Embryonic facial prominence (tissue), 1 donor: ENCODE data around the gene S100A16.
"Not testable (repeated sequence)": the region's sequence is repeated elsewhere in the genome, so short reads cannot be mapped to it uniquely, and the experiment has no call there.

Source experiments
- DNase-seq: peaks from one replicate; pipeline ENCODE4 v3.0.0-alpha.2; 2016; ENCODE audit errors: extremely low spot score

Gene S100A16, protein sequence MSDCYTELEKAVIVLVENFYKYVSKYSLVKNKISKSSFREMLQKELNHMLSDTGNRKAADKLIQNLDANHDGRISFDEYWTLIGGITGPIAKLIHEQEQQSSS

DNA sequence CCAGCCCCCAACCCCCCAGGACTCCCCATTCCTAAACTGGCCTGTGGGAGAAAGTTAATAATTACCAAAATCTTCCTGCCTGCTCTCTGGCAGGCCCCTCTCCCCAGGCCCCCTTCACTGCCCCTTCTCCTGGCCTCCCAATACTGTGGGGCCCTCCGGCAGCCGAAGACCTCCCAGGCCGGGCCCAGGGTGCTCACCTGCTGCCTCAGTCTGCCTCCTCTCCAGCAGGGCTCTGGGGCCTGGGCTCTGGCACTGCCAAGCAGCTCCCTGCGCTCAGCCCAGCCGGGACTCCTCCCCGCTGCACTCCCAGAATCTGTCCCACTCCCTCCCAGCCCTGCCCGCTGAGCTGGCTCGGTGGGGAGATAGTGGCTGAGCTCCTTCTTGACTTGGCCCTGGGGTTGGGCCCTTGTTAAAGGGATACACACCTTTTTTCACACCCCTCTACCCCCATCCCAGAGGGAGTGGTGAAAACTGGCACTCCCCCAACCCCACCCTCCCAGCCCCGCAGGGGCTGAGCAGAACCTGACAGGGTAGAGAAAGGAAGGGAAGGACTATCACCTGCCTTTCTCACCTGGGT is at the start of gene S100A16:
Gene S100A16, minus strand, starts transcription at position 383 of the 577 bp plus-strand sequence. CDS start 4,986 bp downstream, outside the sequence.
- peak; percentile 37 for DNase-seq

DNA sequence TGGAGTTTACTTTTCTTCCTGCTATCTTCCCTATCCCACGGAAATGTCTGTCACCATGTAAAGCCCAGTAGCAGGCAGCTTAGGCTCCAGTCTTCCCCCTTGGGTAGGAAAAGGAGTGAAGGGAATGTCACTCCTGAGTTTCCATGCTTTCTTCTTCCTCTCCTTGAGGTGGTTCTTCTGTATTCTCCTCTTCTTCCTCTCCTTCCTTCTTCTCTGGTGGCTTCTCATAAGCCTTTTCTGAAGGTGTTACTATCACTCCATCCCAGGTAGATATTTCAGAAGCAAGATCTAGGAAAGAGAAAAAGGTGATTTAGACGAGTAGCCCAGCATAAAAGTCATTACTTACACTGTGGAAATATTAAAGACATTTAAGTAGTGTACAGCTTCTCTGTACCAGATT is 49.3 kb upstream of the S100A16 start:
- no peak for DNase-seq

DNA sequence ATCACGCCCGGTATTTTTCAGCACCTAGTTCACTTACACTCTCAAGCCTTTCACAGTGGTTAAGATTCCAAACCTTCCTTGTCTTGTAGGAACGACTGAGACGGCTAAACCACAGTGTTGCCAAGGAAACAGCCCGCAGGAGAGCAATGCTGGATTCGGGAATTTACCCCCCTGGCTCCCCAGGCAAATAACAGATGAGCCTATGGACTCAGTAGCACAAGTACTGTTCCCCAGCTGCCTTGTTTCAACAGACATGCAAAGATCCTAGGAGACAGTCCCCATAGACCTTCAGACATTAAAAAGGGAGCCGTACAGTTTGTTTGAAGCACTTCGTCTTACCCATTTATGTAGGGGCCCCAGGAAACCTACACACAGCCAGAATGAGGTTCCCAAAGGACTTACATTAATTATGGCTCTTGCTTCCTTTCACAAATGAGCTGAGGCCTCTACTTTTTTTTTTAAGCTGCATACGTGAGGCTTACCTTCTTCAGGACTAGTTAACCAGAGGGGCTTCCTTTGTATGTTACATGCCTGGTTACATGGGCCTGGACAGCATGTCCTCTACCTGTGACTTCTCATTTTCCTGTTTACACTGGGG is 48.3 kb upstream of the S100A16 start:
- DNase-seq, result no peak

DNA sequence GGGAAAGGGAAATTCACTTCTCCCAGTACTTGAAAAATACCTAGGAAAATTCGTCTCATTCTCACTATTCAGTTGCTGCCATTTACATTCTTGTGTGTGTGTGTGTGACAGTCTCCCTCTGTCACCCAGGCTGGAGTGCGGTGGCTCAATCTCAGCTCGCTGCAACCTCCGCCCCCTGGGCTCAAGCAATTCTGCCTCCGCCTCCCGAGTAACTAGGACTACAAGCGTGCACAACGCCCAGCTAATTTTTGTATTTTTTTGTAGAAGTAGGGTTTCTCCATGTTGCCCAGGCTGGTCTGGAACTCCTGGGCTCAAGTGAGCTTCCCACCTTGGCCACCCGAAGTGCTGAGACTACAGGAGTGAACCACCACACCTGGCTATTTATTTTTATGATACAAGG is 46.7 kb upstream of the S100A16 start:
- no peak for DNase-seq

DNA sequence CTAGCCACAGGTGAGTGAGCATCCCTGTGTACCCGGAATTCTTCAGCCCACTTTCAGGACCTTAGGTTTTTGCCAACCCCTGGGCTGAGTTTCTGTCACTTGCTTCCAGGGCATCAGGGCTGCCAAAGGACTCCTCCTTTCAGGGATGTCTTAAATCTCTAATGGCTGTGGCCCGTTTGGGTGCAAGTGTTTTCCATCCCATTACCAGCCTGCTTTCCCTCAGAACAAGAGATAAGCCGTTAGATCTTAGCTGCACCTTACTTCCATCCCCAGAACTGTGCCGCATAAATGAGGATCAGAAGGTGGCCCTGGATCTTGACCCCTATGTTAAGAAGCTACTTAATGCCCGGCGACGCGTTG is 46.2 kb upstream of the S100A16 start:
- DNase-seq, result no peak

DNA sequence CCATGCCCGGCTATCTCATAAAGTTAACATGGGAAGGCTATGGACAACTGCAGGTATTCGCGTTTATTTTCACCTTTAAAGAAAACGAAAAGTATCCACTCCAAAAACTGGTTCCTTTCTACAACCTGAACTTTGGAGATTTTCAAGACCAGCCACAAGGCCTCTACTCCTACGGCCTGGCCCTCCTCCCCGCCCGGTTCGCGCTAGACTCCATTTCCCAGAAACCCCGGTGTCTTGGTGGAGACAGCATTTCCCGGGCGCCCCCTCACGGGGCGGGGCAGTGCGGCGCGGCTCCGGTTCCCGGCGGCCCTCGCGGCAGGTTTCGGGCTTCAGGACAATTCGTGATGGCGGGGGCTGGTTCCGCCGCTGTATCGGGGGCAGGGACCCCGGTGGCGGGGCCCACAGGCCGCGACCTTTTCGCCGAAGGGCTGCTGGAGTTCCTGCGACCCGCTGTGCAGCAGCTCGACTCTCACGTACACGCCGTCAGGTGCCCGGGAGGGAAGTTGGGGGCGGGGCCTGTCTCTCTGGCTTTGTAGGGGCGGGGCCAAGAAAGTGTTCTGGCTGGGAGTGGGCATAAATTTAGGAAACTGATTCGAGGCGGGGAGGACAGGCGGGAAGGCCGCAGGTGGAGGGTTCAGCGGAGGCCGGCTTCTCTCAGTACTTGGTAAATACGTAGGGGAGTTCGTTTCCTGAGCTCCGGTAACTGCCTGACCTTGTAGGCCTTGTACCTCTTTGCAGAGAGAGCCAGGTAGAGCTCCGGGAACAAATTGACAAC is 45.6 kb upstream of the S100A16 start, which contains the start of gene SNAPIN:
Gene SNAPIN, plus strand, starts transcription at position 304 of the 775 bp plus-strand sequence. Its CDS starts 41 bp downstream, at position 345.
- peak; percentile 82 for DNase-seq

DNA sequence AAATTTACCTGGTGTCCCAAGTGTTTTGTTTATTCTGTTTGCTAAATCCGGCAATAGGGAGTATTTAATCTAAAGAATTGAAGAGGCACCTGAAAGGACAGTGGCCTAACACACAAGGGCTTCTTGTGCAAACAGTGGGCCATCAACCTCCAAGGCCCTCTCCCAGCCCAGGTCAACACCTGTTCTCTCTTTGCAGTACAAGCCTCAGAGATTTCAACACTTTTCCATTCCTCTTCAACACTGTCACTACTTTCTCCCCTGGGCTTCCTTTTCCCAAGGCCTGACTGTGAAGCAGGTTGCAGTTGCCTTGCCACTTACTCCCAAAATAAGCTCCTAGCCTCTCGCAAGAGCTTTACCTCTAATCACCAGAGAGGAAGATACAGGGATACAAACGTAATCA is 42.4 kb upstream of the S100A16 start:
- no peak for DNase-seq

DNA sequence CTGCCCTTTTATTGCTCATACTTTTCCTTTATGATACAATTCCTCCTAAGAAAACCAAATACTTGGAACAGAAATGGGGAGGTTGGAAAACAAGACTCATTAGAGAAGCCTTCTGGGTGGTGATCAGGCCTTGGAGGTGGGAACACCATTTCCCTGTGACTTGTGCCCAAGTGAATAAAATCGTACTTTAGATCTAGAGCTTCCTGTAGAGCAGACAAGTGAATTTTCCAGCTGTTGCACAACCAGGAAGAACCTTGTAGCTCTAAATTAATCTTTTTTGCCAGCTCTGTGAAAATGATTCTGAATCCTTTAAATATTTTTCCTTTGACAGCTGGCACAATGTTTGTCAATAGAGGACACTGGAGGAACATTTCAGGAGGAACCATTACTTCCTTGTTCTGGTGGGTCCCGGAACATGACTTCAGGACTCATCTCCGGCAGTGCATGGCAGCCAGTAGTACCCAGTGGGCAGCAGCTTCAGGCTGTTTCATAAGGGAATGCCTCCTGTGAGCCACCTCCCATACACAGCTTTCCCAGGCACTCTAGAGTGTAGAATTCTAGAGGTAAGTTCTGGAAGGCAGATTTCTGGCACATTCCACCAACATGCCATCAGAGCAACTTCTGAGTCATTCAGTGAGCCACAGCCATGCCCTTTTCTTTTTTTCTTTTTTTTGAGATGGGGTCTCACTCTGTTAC is 40.0 kb upstream of the S100A16 start:
- DNase-seq, result no peak

DNA sequence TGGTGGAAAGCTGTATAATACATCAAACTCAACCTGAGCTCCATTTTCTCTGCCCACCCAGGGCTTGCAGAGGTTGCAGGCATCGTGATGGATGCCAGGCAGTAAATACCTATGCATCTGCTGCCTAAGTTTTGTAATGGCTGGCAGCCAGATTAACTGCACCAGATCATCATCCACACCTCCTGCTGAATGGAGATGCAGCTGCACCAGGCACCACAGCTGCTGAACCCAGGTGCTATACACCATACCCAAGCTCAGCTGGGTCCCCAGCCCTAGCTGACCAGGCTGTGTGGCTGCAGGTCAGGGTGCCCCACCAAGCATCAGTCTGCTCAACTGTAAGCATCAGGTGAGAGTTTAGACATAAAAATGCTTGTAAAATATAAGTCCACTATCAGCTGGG is 38.8 kb upstream of the S100A16 start:
- DNase-seq, result no peak

DNA sequence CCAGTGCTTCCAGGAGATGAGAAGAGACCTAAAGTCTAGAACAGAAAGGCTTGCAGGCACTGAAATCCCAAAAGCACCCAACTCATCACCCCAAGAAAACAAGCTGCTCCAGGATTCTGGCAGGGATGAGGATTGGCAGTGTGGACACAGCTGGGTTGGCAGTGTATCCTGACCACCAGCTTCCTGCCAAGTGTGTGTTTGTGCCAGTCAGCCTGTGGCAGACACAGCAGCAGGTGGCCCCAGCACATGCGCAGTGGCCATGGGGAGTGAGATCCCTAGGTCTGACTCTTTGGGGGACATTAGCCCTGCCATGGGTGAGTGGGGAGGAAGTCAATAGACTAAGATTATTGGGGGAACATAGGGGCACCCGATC is 36.9 kb upstream of the S100A16 start:
- no peak for DNase-seq

DNA sequence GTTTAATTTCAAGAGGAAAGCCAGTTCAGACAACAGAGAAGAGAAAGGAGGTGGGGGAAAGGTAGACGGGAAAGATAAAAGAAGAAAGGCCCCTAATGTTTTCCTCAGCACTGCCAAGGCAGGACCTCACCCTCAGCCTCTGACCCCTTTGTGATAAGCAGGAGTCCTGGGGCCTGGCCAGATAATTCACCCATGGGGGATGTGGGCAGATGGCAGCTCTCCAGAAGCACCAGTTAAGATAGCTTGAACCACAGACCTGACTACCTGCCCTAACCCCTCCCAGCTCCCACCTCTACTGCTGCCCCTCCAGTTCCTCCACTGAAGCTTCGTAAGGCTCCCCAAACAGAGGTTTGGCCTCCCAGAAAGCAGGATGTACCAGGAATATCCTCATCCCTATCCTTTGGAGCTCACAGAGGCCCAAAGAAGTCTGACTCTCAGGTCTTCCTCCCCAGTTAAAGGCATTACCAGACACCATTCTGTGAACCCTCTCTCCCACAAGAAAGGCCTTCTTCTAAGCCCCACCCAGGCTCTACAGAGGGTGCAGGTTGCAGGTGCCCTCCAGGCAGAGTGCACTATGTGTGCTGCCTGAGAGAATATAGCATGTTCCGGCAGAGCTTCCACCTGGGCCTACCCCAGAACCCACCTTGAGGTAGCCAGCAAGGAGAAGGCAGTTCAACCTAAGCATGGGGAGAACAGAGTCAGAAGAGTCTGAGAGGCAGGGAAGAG is 36.4 kb upstream of the S100A16 start:
- no peak for DNase-seq

DNA sequence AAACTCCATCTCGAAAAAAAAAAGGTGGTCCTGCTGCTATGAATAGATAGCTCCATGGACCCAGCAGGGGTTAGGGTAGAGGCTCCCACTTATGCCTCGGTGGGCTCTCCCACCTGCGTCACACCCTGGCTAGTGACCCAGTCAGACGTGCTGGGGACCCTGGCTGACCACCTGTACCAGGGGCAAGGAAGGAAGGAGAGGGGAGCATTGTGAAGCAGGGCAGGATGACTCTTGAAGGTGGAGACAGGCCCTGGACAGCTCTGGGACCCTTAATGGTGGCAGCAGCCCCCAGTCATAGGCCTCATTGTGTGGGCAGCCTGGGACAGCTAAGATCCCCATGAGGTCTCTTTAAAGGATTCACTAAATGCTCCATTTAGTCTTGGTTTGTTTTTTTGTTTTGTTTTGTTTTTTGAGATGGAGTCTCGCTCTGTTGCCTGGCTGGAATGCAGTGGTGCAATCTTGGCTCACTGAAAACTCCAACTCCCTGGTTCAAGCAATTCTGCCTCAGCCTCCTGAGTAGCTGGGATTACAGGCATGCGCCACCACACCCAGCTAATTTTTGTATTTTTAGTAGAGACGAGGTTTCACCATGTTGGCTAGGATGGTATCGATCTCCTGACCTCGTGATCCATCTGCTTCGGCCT is 35.2 kb upstream of the S100A16 start:
- DNase-seq, result no peak

DNA sequence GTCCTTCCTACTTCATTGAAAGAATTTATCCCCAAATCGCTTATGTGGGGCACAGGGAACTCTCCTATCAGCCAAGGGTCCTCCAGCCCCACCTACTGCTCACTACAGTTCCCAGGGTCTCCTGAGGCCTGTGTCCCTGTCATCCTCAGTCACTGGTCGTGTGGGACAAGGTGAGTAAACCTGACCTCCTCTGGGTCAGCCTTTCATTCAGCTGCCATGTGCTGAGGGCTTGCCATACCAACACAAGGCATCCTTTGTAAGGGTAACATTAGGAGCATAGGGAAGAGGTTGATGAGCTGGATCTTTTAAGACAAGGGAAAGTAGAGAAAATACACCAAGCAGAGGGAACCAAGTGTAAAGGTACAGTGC is 34.4 kb upstream of the S100A16 start:
- DNase-seq, result no peak

DNA sequence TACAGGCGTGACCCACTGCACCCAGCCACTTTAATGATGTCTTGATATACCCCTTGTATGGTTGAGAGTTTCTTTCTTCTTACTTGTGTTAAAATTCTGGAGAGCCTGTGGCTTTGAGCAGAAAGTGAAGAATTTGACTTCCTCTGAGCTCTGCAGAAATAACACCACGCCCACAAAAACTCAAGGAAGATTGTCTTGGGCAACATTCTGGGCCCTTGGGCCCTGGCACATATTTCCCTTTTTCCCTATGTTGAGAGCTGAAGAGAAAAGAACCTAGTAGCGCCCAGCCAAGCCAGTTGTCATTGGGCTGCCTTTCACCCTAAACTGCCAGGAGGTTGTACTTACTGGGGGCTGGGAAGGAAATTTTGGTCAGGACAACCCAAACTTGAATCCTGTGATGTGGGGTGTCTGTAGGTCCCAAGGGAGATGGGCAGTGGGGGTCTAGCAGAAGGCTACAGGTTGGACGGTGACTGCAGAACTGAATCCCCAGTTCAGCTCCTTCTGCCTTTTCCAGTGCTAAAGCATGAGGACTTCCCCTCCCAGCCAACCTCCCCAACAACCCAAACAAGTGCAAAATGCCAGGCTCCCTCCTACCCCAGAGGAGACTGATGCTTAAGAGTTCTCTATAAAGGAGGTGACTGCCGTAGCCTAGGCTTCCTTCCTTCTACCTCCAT is 33.9 kb upstream of the S100A16 start:
- DNase-seq, result no peak

DNA sequence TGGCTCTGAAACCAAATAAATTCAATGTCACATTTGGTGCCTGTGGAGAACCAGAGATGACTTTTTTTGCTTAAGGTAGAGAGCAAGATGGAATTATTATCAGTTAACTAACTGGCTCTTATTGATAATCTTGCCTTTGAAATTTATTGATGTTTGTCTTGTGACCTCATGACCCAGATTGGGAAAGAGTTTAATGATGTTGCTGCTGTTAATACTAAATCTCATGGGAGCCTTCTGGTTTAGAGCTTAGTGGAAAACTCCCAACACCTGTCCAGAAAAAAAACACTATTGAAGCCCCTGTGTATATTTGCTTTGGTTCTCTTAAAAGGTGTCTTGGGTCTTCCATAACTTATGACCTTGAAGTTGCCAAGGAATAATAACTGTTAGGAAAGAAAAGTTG is 30.9 kb upstream of the S100A16 start:
- DNase-seq, result no peak

DNA sequence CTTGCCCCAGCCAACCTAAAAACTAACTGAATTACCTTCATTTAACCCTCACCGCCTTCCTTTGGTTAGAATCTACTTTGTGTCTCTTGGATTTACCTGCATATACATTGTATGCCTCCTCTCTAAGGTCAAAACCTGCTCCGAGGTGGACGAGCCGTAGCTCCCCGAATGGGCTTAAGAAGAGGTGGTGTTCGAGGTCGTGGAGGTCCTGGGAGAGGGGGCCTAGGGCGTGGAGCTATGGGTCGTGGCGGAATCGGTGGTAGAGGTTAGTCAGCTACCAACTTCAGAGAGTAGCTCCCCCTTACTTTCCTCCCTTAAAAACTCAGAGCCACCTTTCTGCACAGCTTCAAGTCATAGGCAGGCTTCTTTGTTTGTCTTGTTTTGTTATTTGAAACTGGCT is 30.2 kb upstream of the S100A16 start:
- DNase-seq, result no peak

DNA sequence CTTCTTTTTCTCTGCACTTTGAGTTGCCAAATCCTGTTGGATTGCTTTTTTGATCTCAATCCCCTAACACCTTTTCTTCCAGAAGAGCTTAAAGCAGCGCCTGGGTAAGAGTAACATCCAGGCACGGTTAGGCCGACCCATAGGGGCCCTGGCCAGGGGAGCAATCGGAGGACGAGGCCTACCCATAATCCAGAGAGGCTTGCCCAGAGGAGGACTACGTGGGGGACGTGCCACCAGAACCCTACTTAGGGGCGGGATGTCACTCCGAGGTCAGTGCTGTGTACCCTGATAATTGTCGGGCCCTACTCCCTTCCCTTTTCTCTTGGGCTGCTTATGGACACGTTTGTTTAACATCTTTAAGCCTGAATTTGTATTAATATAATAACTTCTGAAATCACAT is 29.2 kb upstream of the S100A16 start:
- DNase-seq, result no peak

DNA sequence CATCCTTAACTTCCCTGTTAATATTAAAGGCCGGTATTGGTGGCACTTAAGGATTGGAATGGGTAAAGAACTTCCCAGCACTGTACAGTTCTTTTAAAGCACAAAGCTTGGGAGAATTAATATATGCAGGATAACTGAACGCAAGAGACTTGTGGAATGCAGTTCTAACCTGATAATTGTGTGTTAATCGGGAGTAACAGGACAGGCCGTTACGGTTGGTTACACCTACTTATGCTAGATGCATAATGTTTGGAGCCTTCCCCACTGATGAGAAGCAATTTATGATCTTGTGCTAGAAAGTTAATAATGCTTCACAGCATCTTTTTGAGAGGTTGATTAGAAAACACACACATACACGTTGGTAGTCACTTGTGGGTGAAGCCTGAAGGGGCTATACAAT is 27.9 kb upstream of the S100A16 start:
- DNase-seq, result no peak

DNA sequence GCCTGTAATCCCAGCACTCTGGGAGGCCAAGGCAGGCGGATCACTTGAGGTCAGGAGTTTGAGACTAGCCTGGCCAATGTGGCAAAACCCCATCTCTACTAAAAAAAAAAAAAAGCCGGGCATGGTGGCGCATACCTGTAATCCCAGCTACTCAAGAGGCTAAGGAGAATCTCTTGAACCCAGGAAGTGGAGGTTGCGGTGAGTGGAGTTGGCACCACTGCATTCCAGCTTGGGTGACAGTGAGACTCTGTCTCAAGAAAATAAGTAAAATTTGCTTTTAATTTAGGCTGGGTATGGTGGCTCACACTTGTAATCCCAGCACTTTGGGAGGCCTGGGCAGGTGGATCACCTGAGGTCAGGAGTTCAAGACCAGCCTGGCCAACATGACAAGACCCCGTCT is 27.3 kb upstream of the S100A16 start:
- DNase-seq, result not testable (repeated sequence)

DNA sequence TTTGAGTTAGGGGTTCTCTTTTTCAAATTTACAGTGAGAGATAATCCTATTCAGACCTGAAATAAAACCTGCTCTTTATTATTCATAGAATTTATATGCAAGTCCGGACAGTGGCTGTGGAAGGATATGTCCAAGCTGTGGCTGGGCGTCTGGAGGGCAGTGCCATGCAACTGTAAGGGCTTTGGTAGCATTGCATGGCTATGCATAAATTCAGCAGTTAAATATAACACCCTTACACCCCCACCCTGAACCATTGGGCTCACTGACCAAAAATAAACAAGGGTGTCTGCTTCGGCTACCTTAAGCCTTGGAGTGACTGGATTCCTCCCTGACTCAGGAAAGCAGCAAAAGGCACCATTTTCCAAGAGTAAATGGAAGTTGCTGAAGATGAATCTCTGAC is 26.3 kb upstream of the S100A16 start:
- no peak for DNase-seq

DNA sequence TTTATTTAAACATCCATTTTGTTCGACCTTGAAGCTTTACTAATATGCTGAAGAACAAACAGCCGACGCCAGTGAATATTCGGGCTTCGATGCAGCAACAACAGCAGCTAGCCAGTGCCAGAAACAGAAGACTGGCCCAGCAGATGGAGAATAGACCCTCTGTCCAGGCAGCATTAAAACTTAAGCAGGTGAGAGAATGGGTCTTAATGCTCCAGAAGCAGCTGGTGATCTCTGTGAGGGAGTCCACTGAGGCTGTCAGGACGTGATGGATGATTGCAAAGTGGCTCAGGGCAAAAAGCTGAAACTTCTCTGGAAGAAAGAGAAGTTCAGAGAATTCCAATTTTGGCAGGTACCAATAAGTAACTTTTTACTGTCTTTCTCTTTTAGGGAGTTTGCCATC is 25.3 kb upstream of the S100A16 start:
- no peak for DNase-seq
